Glomerular endothelial cell (primary cell): ENCODE measurements around the gene SLC2A9. TPM values are rescaled to one million over a fixed set of nuclear protein-coding genes. Genes with fewer than 3 reads are reported as not detected.

Source experiments
- DNase-seq: peaks from one replicate; pipeline ENCODE4 v3.0.0-alpha.2; 2011; ENCODE audit warnings: low read depth, low spot score; ENCODE audit errors: extremely low read depth
- total RNA-seq: library from RNA; depleted of rRNA; stranded (reverse); fragments of >200 nt; gene quantifications from 2 replicates; pipeline ENCODE4 v1.2.3, GENCODE V29; 2015

The SLC2A9 gene
- total RNA-seq, 1 donor from 2014 or later, result 3.8 TPM

DNA sequence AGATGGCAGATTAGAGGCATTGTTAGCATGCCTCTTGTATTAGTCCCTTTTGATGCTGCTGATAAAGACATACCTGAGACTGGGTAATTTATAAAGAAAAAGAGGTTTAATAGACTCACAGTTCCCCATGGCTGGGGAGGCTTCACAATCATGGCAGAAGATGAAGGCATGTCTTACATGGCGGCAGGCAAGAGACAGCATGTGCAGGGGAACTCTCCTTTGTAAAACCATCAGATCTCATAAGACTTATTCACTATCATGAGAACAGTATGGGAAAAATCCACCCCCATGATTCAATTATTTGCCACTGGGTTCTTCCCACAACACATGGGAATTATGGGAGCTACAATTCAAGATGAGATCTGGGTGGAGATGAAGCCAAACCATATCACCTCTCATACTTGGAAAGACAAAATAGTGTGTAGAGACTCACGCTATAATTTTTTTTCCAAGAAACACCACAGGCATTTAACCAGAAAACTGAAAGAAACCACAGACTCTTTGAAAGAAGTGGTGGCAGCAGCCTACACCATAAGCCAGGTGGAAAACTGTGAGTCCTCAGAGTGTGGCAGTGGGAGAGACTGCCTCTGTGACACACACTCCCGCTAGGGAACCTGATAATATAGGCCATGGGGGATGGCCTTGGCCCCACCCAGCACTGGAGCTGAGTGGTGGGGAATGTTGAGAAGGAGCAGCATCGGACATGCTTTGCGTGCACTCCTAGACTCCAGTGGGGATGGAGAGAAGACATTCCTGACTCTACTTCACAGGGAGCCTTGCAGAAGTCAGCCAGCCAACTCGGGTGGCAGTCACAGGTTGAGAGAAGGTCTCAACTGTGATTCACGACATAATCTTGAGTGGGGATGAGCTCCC lies 51.5 kb downstream of the SLC2A9 start:
- DNase-seq, result no peak

DNA sequence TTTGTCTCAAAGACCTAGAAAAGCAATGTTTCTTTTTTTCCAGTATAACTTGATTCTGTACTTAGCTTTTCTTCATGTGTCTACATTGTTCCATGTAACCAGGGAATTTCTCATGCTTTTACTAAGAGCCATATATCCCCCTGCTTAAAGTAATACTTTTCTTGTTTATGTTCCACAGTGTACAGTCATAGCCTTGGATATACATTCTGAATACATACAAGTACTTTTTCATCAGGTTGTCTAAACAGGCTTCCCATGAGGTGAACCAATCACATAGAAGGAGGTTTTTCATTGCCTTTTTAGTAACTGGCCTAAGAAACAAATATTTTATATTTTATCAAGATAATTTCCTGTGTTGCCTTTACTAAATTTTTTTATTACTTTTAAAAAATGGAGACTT lies 52.8 kb downstream of the SLC2A9 start:
- DNase-seq, result no peak

DNA sequence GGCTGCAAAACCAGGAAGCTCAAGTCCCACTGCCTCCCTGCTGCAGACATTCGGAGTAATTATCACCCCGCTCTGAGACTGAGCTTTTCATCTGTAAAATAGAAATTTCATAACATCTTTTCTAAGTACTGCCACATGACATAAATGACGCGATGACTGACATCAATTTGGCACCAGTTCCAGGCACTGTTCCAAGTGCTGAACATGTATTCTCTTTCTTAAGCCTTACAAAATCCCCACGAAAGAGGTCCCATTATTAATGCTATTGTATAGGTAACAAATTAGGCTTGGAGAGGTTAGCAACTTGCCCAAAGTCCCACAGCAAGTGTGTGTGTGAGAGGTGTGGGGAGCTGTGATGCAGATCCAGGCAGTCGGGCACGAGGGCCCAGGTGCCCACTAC lies 56.4 kb downstream of the SLC2A9 start:
- DNase-seq, result no peak

DNA sequence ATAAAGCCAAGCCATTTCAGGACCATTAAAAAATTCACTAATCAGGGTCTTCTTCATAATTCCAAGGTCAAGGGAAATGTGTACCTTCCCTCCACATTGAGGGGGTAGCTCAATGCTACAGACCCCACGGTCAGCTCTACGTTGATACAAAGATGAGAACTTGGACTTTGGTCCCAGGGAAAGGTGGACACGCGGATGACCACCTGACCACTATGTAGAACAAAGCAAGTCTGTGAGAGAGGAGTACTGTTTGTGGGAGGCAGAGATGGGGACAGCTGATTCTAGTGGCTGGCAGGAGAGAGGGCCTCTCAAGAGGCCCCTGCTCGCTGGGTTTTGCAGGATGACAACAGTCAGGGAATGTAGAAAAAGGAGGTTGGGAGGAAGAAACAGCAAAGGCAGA lies 58.0 kb downstream of the SLC2A9 start:
- no peak for DNase-seq

DNA sequence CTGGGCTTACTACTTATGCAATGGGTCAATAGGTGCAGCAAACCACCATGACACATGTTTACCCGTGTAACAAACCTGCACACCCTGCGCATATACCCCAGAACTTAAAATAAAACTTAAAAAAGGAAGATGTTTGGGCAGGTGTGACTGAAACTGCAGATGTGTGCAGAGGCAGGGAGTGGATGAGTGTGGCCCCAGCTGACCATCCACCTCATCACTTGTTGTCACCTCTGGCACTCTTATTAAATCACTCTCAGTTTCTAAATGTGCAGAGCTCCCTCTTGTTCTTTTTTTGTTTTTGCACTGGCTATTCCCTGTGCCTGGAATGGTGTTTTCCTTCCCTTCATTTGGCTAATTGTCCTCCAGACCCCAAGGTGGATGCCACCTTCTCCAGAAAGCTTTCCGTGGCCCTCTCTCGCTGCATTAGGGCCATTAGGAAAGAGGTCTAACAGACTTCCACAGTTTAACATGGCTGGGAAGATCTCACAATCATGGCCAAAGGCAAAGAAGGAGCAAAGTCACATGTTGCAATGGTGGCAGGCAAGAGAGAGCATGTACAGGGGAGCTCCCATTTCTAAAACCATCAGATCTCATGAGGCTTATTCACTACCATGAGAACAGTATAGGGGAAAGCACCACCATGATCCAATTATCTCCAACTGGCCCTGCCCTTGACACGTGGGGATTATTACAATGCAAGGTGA lies 58.5 kb downstream of the SLC2A9 start:
- no peak for DNase-seq

DNA sequence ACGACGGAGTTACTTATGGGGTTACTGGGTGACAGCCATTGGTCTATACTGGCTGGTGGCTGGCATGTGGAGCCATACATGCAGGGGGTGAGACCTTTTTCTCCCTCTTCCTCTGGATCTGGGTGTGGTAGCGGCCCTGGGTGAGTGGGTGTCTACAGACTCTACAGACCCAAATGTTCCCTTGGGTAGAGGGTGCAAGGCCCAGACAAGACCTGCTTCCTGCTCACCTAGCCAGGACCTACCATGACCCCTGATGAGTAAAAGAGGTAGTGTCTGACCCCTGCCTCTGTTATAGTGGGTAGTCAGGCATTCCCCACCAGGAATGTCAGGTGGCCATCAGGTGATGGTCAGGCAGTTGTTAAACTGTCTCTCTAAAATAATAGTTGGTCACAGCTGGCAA lies 66.8 kb downstream of the SLC2A9 start:
- no peak for DNase-seq

DNA sequence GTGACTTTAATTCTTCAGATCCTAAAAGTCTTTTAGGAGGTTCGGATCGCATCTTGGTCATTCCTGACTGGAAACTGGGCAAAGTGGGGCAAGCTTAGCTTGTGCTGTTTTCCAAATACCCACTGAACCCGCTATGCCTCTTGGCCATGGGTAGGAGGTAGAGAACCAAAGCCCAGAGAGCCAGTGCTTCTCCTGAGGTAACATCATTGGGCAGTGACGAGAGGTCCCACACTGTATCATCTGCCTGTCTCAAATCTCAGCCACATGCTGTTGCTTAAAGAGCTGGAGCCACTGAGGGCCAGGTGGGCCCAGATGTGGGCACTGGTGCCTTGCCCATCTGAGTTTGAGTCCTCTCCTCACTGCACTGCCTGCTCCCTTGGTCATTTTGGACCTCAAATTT lies 68.2 kb downstream of the SLC2A9 start:
- DNase-seq, result no peak

DNA sequence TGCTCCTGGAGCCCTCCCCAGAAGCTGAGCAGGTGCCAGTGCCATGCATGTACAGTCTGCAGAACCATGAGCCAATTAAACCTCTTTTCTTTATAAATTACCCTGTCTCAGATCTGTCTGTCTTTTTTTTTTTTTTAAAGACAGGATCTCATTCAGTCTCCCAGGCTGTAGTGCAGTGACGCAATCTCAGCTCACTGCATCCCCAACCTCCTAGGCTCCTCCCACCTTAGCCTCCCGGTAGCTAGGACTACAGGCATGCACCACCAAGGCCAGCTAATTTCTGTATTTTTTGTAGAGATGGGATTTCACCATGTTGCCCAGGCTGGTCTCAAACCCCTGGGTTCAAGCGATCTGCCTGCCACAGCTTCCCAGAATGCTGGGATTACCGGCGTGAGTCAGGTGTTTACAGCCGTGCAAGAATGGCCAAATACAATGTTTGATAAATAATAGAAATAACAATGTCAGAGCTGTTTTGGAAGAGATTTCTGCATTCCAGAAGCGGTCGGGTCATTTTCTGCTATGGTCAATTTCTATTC lies 68.8 kb downstream of the SLC2A9 start:
- DNase-seq, result no peak

DNA sequence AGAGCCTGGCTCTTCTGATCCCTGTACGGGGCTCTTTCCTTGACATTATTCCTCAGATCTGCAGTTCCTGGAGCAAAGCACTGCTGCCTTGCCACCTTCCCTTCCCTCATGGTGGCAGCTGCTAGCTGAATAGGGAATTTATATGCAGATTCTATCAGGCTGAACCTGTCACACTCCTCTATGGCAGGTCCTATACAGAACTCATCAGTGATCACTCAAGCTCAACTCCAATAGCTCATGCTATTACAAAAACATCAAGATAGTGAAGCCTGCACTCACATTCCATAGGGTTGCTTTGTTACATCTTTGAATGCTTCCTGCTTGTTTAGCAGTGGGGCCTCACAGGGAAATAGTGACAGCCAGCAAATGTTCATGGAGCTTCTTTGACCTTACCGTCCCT lies 71.7 kb downstream of the SLC2A9 start:
- no peak for DNase-seq

DNA sequence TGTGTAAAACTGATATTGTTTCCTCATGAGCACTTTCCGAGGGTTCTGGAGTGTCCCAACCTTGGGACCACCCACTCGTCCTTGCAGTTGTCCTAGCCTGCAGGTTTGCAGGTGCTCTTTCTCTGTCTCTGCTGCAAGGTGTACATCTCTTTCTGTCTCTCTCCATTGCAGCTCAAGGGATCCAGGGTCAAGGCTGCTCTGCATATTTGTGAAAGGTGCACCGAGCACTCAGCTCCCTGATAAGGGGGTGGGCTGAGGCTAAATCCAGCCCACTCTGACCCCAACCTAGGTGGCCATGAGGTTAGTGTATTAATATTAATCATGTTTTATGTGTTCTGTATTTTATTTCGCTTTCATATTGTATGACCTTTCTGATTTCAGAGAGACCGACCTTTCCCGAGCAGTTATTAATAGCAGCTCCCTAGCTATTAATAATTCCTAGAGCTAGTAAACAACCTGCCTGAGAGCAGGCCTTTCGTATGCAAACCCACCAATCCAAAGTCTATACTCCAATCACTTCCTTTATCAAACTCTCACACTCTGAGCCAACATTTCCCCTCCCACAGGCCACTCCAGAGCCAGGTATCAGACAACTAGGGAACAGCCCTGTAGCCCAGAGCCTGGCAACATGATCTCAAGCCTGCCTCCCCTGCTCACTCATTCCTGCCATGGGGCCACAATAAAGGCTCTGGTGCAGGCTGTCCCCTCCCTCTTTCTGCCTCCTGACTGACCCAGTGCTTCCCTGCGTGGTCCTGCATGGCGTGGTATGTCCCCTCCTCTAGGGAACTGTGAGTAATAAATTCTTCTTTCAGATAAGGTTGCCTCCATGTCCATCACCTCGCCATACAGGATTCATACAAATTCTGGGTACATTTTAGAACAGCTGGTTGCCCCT lies 73.9 kb downstream of the SLC2A9 start:
- DNase-seq, result no peak

DNA sequence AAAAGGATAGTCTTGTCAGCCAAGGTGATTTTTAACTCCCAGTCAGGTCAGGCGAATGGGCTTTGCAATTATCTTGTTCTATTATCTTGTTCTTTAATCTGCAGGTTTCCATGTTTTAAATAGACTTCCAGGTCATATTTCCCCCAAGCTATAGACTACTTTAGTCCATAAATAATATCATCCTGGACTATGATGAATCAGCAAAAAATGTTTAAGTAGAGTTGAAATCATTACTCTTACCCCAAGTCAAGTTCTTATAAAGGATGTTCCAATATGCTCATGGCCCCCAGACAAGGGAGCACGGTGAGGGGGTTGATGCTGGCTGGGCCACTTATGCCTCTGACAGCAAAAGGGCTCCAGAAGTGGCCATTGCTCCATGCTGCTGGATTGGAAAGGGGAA lies 75.1 kb downstream of the SLC2A9 start:
- no peak for DNase-seq

DNA sequence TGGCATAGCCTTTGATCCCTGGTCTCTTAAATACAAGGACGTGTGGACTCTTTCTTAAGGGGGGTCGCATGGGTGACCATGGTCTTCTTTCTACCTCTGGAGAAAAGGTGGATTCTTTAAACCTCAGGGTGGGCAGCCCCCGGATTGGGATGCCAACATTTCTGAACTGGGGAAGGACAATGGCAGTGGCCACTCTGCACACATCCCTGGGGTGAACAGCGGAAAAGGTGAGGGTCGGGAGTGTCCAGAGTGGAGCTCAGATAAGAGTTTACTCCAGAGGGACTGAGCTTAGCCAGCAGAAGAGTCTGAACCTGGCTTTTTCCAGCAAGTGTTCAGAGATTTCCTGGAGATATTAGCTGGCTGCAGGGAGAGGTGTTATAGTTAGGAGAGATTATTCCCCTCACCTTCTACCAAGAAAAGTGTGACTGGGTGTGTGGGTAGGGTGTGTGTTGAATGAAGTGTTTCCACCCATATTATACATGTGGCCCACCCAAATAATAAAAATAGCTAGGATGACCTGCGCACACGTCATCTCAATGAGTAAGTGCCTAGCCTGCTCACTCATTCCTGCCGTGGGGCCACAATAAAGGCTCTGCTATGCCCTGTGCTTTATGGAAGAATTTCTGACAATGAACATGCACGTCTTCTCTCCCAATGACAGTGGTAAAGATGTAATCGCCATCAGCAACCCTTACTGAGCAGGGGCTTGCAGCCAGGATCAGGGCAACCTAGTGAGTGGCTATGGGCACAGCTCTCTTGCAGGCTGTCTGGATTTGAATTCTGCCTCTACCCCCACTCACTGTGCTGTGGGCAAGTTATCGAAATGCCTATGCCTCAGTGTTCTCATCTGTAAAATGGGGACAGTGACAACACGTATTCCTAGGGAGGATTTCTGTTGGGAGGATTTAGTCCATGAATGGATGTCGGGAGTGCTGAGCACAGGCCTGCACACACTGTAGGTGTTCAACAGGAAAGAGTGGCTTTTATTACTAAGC lies 76.6 kb downstream of the SLC2A9 start:
- no peak for DNase-seq

DNA sequence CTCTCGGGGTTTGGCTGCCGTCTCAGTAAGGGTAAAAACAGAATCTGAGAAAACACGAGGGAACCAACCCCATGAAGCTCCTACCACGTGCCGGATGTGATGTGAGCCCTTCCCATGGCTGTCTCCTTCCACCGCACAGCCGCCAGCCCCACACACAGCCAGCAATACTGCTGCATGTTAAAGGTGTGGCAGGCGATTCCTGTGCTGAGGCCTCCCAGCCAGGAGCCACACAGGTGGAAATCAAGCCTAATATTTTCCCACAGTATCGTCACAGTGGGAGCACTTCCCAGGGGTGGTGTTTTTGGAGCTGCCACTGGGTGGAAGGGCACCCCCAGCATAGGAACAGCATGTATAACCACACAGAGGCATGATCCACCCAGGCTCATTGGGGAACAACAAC lies 77.5 kb downstream of the SLC2A9 start:
- DNase-seq, result no peak

DNA sequence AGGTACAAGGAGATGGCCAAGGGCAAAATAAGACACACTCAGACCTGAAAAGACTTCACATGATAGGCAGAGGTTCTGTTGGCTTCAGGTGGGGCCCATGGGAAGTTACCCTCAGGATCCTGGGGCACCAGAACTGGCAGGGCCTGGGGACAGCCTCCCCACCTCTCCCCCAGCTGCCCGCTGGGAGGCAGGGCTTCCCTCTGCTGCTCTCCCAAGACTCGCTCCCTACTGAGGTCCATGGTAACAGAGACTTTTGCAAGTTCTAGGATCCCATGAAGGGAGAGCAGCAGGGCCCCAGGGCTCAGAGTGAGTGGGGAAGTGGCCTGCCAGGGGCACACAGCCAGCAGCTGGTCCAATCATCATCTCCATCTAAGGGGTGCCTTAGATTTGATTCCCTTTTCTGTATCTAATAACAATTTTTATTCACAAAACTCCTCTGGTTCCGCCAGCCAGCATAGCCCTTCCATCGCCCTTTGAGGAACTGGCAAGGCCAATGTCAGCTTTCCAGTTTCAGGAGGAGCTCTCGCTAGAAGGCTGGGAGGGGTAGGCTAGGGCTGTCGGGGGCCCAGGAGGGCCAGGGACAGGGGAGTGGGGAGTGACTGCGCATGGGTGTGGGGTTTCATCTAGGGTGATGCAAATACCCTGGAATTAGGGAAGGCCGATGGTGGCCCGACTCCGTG lies 78.2 kb downstream of the SLC2A9 start:
- DNase-seq, result no peak

DNA sequence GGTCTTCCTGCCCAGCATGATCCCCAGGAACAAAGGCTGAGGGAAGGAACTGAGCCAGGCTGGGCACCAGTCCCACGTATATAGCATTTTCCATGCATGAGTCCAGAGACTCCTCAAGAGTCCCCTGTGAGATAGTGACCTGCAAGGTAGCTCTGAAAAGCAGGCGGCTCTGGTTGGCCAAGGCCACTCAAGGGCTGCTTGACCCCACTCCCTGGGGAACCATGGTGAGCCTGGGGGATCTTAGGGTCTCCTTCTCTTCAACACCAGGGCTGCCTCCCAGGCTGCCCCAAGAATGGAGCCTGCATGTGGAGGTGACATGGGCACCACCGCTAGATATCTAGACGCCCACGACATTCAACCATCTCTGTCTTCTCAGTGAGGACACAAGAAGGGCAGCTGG lies 79.2 kb downstream of the SLC2A9 start:
- no peak for DNase-seq

DNA sequence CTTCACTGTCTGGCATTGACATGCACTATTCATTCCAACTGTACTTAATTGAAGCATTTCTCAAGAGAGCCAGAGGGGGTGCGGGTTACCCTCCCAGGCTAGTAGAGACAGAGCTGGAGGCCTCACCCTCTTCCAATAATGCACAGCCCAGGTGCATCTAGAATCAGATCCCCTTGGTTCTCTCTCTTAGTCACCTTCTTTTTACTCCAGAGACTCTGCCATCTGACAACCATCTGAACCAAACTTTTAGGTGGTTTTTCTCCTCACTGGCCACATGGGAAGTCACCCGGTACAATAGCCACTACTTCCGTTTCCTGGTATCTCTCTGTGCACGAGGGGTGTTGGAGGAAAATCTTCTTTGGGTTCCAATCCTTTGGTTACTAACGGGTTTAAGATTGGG lies 81.3 kb downstream of the SLC2A9 start:
- DNase-seq, result no peak

DNA sequence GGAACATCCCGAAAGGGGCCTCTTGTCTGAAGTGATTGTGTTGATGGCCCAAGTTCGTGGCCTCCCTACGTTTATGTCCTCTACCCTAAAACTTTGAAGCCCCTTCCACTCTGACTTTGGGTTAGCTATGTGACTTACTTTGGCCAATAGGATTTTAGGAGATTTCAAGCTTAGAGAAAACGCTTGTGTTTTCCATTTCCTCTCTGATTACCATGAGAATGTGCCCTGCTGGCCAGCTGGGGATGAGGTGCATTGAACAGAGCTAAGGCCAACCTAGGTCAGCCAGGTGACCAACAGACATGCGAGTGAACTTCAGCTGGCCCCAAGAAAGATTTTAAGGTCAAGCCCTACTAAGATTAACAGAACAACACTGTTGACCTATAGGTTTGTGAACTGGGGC lies 82.4 kb downstream of the SLC2A9 start:
- DNase-seq, result no peak

DNA sequence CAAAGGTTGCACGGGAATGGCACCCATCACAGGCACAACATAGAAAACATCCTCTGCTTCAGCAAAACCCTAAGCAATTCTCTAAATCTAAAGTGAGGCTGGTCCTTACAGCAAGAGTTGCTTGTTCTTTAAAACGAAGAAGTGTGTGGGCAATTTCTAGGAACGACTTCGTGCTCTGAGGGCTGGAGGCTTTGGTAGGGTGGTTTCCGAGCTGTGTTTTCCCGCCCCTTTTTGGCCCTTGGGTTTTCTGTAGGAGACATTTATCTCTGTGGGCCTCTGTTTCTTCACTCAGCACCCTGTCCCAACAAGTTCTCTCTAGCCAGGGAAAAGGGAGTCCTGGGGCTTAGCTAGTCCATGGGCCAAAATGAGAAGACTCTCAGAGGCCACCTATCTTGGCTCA lies 84.2 kb downstream of the SLC2A9 start:
- DNase-seq, result no peak

DNA sequence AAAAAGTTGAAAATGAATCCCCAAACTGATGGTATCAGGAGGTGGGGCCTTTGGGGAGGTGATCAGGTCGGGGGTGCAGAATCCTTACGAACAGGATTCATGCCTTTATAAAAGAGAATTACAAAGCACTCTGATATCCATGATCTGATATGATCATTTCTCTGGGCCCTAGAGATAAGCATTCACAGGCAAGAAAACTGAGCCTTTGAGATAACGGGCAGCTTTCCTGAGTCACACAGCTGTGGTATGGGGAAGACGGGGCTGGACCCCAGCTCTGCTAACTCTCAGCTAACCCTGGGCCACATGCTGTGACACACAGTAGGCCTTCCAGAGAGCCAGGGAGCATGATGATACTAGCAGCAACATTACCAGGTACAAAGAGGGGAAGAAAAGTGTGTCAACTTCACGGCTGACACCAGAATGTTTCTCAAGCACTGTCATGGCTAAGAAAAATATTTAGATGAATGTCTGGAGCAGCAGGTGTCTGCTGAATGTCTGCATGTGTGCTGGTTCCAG lies 85.1 kb downstream of the SLC2A9 start:
- no peak for DNase-seq
